HG02870 (cell line): ENCODE measurements around the gene TOR1B.

Source experiments
- ATAC-seq: cut with Tn5 transposase; IDR thresholded peaks from one replicate; pipeline ENCODE4 v1.9.1; 2021; ENCODE audit warnings: mild to moderate bottlenecking, moderate library complexity; ENCODE audit not compliant: unreplicated experiment

TOR1B gene

GRCh38 chr9:129840034-129840433 lies 37.0 kb downstream of the TOR1B start:
- no peak for ATAC-seq

GRCh38 chr9:129841071-129841470 lies 38.1 kb downstream of the TOR1B start:
- ATAC-seq, result no peak

- ATAC-seq, result no peak
Observed at GRCh38 chr9:129845373-129845772, 42.4 kb downstream of the TOR1B start.

DNA sequence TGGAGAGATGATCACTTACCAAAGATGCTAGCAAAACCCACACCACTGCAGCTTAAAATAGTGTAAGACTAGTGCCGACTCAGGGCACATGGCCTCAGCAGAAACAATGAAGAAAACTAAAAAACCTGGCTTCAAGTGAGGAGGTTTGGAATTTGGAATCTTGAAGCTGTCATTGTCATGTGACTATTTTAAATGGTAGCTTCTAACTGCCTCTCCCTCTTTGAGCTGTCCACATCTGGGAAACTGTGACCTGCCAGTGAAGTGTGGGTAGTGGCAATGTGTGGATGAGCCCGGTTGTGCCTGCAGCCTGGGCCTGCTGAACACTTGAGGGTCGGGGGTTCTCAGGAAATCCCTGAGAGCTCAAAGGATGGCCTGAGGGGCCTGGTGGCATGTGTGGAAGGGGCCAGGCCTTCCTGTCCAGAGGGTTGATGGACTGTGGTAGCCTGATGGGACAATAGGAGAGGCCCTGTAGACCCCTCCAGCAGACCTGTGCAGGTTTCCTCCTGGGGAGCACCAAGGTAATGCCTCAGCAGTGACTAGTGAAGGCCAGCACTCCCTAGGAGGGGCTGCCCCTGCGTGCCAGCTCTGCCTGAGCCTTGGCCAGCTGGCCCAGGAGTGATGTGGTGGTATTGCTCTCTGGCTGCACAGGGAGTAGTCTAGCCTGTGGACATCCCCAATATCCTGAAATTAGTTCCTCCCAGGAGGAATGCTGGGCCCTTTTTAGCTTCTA lies 45.9 kb downstream of the TOR1B start:
- ATAC-seq, result no peak

DNA sequence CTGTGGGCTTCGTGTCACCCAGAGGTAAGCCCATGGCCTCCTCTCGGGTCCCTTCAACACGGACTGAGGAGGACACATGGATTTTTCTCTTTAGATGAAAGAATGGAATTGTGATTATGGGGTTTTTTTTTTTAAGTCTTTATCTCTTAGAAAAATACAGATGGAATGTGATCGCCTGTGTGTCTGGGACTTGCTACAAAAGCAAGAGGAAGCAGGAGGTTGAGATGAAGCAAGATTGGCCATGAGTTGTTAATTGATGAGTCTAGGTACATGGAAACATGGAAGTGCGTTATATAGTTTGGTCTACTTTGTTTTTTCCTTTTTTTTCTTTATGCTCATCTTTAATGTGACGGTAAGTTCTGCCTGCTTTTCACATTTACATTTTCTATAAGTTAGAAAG lies 46.9 kb downstream of the TOR1B start:
- ATAC-seq, result no peak

DNA sequence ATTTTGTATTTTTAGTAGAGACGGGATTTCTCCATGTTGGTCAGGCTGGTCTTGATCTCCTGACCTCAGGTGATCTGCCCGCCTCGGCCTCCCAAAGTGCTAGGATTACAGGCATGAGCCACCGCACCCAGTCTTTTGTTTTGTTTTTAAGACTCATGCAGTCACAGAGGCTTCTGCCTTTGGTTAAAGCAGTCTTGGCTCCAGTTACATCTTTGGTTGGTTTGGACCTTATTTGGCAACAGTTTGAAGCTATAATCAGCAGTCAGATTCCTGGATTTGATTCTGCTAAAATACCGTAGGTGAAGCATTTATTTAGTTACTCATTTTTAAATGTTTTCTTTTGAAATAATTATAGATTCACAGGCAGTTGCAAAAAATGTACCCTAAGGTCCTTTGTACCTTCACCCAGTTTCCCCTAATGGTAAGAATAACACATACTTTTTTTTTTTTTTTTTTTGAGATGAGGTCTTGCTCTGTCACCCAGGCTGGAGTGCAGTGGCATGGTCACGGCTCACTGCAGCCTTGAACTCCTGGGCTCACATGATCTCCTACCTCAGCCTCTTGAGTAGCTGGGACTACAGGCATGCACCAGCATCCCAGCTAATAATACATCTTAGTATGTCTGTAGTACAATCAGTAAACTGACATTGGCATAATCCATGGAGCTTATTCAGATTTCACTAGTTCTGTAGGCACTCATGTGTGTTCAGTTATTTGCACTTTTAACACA lies 48.0 kb downstream of the TOR1B start:
- ATAC-seq, result no peak

- no peak for ATAC-seq
Observed at GRCh38 chr9:129851821-129852220, 48.8 kb downstream of the TOR1B start.

DNA sequence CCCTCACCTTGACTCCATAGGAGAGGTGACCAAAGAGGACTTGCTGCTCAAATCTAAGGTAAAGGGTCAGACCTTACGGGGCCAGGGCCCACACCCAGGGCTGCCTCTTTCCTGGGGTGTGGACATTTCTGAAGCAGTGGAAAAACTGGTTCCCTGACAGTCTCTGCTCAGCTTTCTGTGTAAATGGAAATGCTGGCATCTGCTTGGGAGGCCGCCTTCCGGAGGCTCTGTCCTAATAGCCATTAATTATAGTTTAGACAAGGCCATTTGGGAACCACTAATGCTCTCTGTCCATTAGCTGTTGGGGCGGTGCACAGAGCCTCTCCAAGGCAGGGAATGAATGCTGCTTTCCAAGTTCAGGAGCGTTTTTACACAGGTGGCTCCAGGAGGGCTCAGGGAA lies 49.6 kb downstream of the TOR1B start:
- no peak for ATAC-seq

- no peak for ATAC-seq
Observed at GRCh38 chr9:129853614-129854013, 50.6 kb downstream of the TOR1B start.

DNA sequence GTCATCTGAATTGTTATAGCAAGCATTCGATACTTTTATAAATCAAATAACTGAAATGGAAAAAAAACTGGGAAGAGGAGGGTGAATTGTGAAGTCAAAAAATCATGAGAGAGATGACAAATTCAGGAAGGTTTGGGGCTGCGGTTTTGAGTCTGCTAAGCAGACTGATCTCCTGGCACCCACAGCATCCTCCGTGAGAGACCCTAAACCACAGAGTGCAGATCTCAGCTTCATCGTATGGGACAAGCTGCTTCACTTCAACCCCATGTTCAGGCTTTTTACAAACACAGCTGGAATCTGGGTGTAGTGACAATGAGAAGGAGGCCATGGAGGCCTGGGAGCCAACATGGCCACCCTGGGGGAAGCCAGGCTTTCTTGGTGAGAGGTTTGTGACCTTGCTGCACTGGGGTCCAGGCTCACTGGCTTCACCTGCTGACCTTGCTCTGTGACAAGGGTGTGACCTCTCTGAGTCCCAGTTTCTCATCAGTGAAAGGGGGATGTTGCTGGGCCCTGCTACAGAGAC lies 51.7 kb downstream of the TOR1B start:
- ATAC-seq, result no peak

GRCh38 chr9:129857207-129857606 lies 54.2 kb downstream of the TOR1B start:
- ATAC-seq, result no peak

GRCh38 chr9:129858167-129858962 lies 55.4 kb downstream of the TOR1B start:
- no peak for ATAC-seq
